Measurements from ENCODE around the gene CLEC4M.

GRCh38 chr19:7746903-7747884 lies 15.8 kb upstream of the CLEC4M start, which contains the start of gene CD209:
- TF ChIP-seq CTCF (IDR thresholded peaks at IDR 0.05; ENCODE audit: control extremely low read depth in 1 of 3, insufficient read depth in 1 of 3, low read depth in 1 of 3, low read length in 3 of 3) (no peak), EP300 (IDR thresholded peaks at IDR 0.05; ENCODE audit: borderline replicate concordance in 1 of 2, low read depth in 2 of 2, low read length in 2 of 2) (no peak), YY1 (IDR thresholded peaks at IDR 0.05; ENCODE audit: low read depth, low read length) (no peak), POLR2A (IDR thresholded peaks at IDR 0.05; ENCODE audit: control extremely low read depth in 1 of 2, low read depth in 2 of 2, low read length in 2 of 2) (no peak), EZH2 (IDR thresholded peaks at IDR 0.05; ENCODE audit: low read depth, low read length, severe bottlenecking) (no peak), CBX5 (IDR thresholded peaks at IDR 0.05; ENCODE audit: low read depth, low read length) (no peak), CEBPB (IDR thresholded peaks at IDR 0.05; ENCODE audit: low read depth, low read length) (no peak), HDAC6 (IDR thresholded peaks at IDR 0.05; ENCODE audit: low read depth, low read length) (no peak), CHD2 (IDR thresholded peaks at IDR 0.05; ENCODE audit: low read length) (no peak), TCF12 (IDR thresholded peaks at IDR 0.05; ENCODE audit: low read depth, low read length) (no peak), RAD21 (IDR thresholded peaks at IDR 0.05 in 1 of 2, conservative IDR thresholded peaks at IDR 0.05 in 1 of 2; ENCODE audit: low read depth in 2 of 2, low read length in 2 of 2) (no peak), GABPA (IDR thresholded peaks at IDR 0.05; ENCODE audit: borderline replicate concordance, insufficient read depth, low read length) (no peak), JUN (IDR thresholded peaks at IDR 0.05; ENCODE audit: low read depth, low read length) (no peak)

All from H1 (cell line).